ENCODE data around the gene LRRC8A.
"Not testable (repeated sequence)": the region's sequence is repeated elsewhere in the genome, so short reads cannot be mapped to it uniquely, and the experiment has no call there.

Gene LRRC8A

DNA sequence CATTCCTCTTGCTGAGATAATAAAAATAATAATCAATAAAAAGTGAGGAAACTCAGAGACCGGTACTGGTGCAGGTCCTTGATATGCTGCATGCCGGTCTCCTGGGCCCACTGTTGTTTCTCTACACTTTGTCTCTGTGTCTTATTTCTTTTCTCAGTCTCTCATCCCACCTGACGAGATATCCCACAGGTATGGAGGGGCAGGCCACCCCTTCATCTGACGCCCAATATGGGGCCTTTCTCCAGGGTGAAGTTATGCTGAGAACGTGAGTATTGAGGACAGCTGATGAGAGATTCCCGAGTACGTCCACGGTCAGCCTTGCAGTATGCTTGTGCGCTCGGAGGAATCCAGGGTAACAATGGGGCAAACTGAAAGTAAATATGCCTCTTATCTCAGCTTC, 30.9 kb upstream of the LRRC8A start:
- DNase-seq; H3K4ac ChIP-seq (ENCODE audit: low read depth in 1 of 2, low read length in 2 of 2); H3K4me3 ChIP-seq (ENCODE audit: insufficient read depth in 1 of 2, low read depth in 1 of 2, low read length in 2 of 2); H2BK5ac ChIP-seq (ENCODE audit: low read depth, low read length, poor library complexity, severe bottlenecking); H3K23ac ChIP-seq (ENCODE audit: low read length in 2 of 2); H2AFZ ChIP-seq (ENCODE audit: low read depth, low read length); H2BK120ac ChIP-seq (ENCODE audit: low read depth, low read length); H4K91ac ChIP-seq (ENCODE audit: low read length); H4K8ac ChIP-seq (ENCODE audit: low read length); H3K4me1 ChIP-seq (ENCODE audit: control insufficient read depth, insufficient read depth, low read depth, low read length); H3K36me3 ChIP-seq (ENCODE audit: control insufficient read depth in 1 of 2, insufficient read depth in 2 of 2, low read depth in 1 of 2, low read length in 2 of 2); H3K27ac ChIP-seq (ENCODE audit: low read length, poor library complexity, severe bottlenecking); H3K18ac ChIP-seq (ENCODE audit: low read depth in 1 of 2, low read length in 2 of 2); H2AK5ac ChIP-seq (ENCODE audit: low read length, severe bottlenecking); H2BK15ac ChIP-seq (ENCODE audit: low read depth, poor library complexity, severe bottlenecking); H3K27me3 ChIP-seq (ENCODE audit: control insufficient read depth in 1 of 2, insufficient read depth in 1 of 2, low read length in 2 of 2); H3K4me2 ChIP-seq (ENCODE audit: low read length, poor library complexity, severe bottlenecking); H3K9ac ChIP-seq (ENCODE audit: low read length); H3K9me3 ChIP-seq (ENCODE audit: control insufficient read depth, low read length); H3K14ac ChIP-seq (ENCODE audit: low read length in 2 of 2); H2BK12ac ChIP-seq (ENCODE audit: low read length in 2 of 2): not testable (repeated sequence)
- H3K79me1 ChIP-seq (replicated peaks; ENCODE audit: low read length, poor library complexity, severe bottlenecking): peaks cover 14% of the 10 kb centered on the region
- WGBS: 98% methylated on average over 8 of the region's 10 CpGs

GRCh38 chr9:128851779-128852600, 29.9 kb upstream of the LRRC8A start:
- not testable (repeated sequence) for H2BK5ac ChIP-seq (ENCODE audit: low read depth, low read length, poor library complexity, severe bottlenecking); H3K4me2 ChIP-seq (ENCODE audit: low read length, poor library complexity, severe bottlenecking); H3K4me1 ChIP-seq (ENCODE audit: control insufficient read depth, insufficient read depth, low read depth, low read length); H3K4me3 ChIP-seq (ENCODE audit: insufficient read depth in 1 of 2, low read depth in 1 of 2, low read length in 2 of 2); H4K91ac ChIP-seq (ENCODE audit: low read length); H3K27ac ChIP-seq (ENCODE audit: low read length, poor library complexity, severe bottlenecking); H2BK15ac ChIP-seq (ENCODE audit: low read depth, poor library complexity, severe bottlenecking); H2AFZ ChIP-seq (ENCODE audit: low read depth, low read length); H2BK12ac ChIP-seq (ENCODE audit: low read length in 2 of 2); H3K36me3 ChIP-seq (ENCODE audit: control insufficient read depth in 1 of 2, insufficient read depth in 2 of 2, low read depth in 1 of 2, low read length in 2 of 2); H3K27me3 ChIP-seq (ENCODE audit: control insufficient read depth in 1 of 2, insufficient read depth in 1 of 2, low read length in 2 of 2); H3K4ac ChIP-seq (ENCODE audit: low read depth in 1 of 2, low read length in 2 of 2); H3K23ac ChIP-seq (ENCODE audit: low read length in 2 of 2); H3K14ac ChIP-seq (ENCODE audit: low read length in 2 of 2); H2AK5ac ChIP-seq (ENCODE audit: low read length, severe bottlenecking); H2BK120ac ChIP-seq (ENCODE audit: low read depth, low read length); H3K18ac ChIP-seq (ENCODE audit: low read depth in 1 of 2, low read length in 2 of 2); H3K79me1 ChIP-seq (replicated peaks; ENCODE audit: low read length, poor library complexity, severe bottlenecking); H3K9me3 ChIP-seq (ENCODE audit: control insufficient read depth, low read length); H3K9ac ChIP-seq (ENCODE audit: low read length)
- peak overlapping the region; percentile 54 for H4K8ac ChIP-seq (ENCODE audit: low read length)
- WGBS: 85% methylated on average over 9 of the region's 10 CpGs
- DNase-seq: peak; percentile 55

GRCh38 chr9:128852646-128853045, 29.3 kb upstream of the LRRC8A start:
- H3K4me1 ChIP-seq (ENCODE audit: control insufficient read depth, insufficient read depth, low read depth, low read length); H3K18ac ChIP-seq (ENCODE audit: low read depth in 1 of 2, low read length in 2 of 2); H3K27ac ChIP-seq (ENCODE audit: low read length, poor library complexity, severe bottlenecking); H3K4ac ChIP-seq (ENCODE audit: low read depth in 1 of 2, low read length in 2 of 2); H3K79me1 ChIP-seq (replicated peaks; ENCODE audit: low read length, poor library complexity, severe bottlenecking); H3K4me2 ChIP-seq (ENCODE audit: low read length, poor library complexity, severe bottlenecking); H3K9me3 ChIP-seq (ENCODE audit: control insufficient read depth, low read length); H2BK5ac ChIP-seq (ENCODE audit: low read depth, low read length, poor library complexity, severe bottlenecking); H3K36me3 ChIP-seq (ENCODE audit: control insufficient read depth in 1 of 2, insufficient read depth in 2 of 2, low read depth in 1 of 2, low read length in 2 of 2); H3K27me3 ChIP-seq (ENCODE audit: control insufficient read depth in 1 of 2, insufficient read depth in 1 of 2, low read length in 2 of 2); H4K8ac ChIP-seq (ENCODE audit: low read length); H3K23ac ChIP-seq (ENCODE audit: low read length in 2 of 2); H3K4me3 ChIP-seq (ENCODE audit: insufficient read depth in 1 of 2, low read depth in 1 of 2, low read length in 2 of 2); H4K91ac ChIP-seq (ENCODE audit: low read length); H2BK120ac ChIP-seq (ENCODE audit: low read depth, low read length); DNase-seq; H2AFZ ChIP-seq (ENCODE audit: low read depth, low read length); H2AK5ac ChIP-seq (ENCODE audit: low read length, severe bottlenecking); H3K14ac ChIP-seq (ENCODE audit: low read length in 2 of 2); H2BK15ac ChIP-seq (ENCODE audit: low read depth, poor library complexity, severe bottlenecking); H3K9ac ChIP-seq (ENCODE audit: low read length); H2BK12ac ChIP-seq (ENCODE audit: low read length in 2 of 2): not testable (repeated sequence)
- WGBS: 95% methylated on average over 1 of the region's 2 CpGs

- not testable (repeated sequence) for H2BK120ac ChIP-seq (ENCODE audit: low read depth, low read length); H3K4me2 ChIP-seq (ENCODE audit: low read length, poor library complexity, severe bottlenecking); H3K27me3 ChIP-seq (ENCODE audit: control insufficient read depth in 1 of 2, insufficient read depth in 1 of 2, low read length in 2 of 2); H3K18ac ChIP-seq (ENCODE audit: low read depth in 1 of 2, low read length in 2 of 2); DNase-seq; H3K23ac ChIP-seq (ENCODE audit: low read length in 2 of 2); H3K4me1 ChIP-seq (ENCODE audit: control insufficient read depth, insufficient read depth, low read depth, low read length); H3K4ac ChIP-seq (ENCODE audit: low read depth in 1 of 2, low read length in 2 of 2); H2BK15ac ChIP-seq (ENCODE audit: low read depth, poor library complexity, severe bottlenecking); H2BK12ac ChIP-seq (ENCODE audit: low read length in 2 of 2); H2AFZ ChIP-seq (ENCODE audit: low read depth, low read length); H2BK5ac ChIP-seq (ENCODE audit: low read depth, low read length, poor library complexity, severe bottlenecking); H4K91ac ChIP-seq (ENCODE audit: low read length); H3K9ac ChIP-seq (ENCODE audit: low read length); H3K36me3 ChIP-seq (ENCODE audit: control insufficient read depth in 1 of 2, insufficient read depth in 2 of 2, low read depth in 1 of 2, low read length in 2 of 2); H2AK5ac ChIP-seq (ENCODE audit: low read length, severe bottlenecking); H3K9me3 ChIP-seq (ENCODE audit: control insufficient read depth, low read length); H4K8ac ChIP-seq (ENCODE audit: low read length); H3K27ac ChIP-seq (ENCODE audit: low read length, poor library complexity, severe bottlenecking); H3K4me3 ChIP-seq (ENCODE audit: insufficient read depth in 1 of 2, low read depth in 1 of 2, low read length in 2 of 2); H3K79me1 ChIP-seq (replicated peaks; ENCODE audit: low read length, poor library complexity, severe bottlenecking); H3K14ac ChIP-seq (ENCODE audit: low read length in 2 of 2)
- WGBS: 100% methylated on average over 4 of the region's 6 CpGs
Observed at GRCh38 chr9:128854454-128854853, 27.5 kb upstream of the LRRC8A start.
